NCI-H1105 (cell line): Measurements from ENCODE around the gene CD226.
"Not testable (repeated sequence)": the region's sequence is repeated elsewhere in the genome, so short reads cannot be mapped to it uniquely, and the experiment has no call there.

ENCODE experiments used
- DNase-seq: peaks from one replicate; lab custom pipeline; 2025; lab: John Stamatoyannopoulos, UW

CD226 gene

DNA sequence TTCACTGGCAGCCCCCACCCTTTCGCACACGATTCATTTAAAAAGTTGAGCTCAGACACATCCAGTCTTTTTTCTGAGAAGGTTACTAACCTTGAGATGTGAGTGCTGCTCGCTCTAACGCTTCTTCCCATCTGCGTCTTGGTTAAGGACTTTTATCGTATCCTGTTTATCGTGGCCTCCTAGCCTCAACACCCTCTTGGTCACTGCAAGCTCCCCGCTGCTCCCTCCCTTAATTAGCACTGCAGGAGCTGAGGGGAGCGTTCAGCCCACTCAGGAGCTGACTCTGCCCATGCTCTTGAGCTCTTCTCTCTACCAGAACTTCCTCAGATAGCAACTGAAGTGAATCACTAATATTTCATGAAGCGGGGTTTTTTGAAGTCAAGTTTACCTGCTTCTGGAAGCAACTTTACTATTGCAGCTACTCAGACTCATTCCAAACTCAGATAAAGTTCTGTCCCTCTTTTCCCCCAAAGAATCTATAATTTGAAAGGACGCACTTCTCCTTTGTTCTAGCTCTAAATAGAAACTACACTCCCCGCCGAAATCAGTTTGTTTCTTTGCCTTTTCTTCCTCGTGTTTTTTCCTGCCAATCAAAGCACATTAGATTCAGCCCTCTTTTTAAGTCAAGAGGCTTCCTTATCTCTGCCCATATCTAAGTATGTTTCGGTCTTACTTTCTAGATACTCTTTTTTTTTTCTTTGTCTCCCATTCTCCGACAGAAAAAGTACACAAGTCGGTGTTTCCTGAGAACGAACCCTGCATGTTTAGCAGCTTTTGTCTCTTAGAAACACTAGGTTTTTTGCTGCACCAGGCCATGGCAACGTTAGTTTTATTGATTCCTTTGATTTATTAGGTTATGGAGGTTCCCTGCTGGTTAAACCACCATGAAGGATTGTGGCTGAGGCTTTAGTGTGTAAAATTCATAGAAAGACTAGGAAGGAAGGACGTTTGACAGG, 9.3 kb upstream of the CD226 start:
- no peak for DNase-seq

DNA sequence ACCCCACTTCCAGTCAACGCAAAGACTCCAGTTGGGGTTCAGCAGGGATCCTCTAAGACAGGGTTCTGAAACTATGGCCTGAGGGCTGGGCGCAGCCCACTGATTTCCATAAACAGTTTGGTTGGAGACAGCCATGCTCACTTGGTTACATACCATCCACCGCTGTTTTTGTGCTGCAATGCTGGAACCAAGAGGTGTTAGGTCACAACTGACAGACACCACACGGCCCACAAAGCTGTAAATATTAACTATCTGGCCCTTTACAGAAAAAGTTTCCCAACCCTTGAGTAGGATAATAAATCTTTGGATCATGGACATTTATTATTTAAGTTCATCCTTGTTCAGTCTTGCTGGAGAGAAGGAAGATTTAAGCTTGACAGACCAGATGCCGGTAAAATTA, 8.4 kb upstream of the CD226 start:
- no peak for DNase-seq

DNA sequence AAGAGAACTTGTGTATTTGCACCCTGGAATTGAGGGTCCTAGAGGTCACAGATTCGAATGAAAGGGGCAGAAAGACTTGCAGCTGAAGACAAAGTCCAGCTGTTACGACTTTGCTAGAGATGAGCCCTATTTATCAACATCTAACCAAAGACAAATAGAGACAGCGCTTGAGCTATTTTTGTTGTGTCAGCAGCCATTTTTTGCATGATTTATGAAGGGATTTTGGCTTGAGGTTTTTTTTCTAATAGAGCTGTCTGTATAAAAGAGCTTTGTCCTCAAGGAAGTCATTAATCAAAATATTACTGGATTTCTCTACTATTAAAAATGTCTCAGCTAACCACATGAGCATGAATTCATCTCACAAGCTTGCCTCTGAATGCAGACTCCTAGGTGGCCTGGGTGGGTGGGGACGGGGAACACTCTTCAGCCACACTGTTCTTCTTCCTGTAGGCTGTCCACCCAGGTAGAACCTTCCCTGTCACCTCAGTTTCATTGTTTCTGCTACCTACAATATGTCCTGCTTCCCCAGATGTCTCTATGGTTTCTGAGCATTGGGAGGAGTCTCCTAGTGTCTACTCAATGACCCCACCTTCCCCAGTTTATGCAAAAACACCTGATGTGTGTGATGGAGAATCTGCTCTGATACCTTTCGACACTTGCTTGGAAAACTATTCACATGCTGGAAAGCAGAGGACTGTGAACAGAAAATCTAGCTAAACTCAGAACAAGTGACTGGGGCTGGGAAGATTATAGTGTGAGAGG, 7.2 kb upstream of the CD226 start:
- DNase-seq, result no peak

DNA sequence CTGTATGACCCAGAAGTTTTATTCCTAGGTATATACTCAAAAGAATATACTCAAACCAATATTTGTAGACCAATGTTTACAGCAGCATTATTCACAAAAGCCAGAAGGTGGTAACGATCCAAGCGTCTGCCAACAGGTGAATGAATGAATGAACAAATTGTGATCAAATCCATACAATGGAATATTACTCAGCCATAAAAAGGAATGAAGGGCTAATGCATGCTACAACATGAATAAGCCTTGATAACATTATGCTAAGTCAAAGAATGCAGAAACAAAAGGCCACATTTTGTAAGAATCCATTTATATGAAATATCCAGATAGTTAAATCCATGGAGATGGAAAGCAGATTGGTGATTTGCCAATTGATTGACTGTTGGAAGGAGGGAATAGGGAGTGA, 5.5 kb upstream of the CD226 start:
- DNase-seq, result no peak

DNA sequence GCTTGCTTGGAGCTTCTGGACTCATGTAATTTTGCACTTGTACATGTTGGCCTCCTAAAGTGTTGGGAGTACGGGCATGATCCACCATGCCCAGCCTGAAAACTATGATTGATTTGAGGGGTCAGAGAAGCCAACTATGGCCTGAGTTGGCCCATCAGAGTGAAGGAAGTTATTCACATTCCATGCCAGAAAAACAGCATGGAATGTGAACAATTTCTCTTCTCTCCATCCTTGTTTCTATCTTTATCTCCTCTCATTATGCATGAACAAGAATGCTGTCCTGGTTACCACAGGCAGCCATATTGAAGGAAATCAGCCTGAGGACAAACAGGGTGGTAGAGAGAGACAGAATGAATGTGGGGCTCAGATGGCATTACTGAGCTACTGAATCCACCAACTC, 3.5 kb upstream of the CD226 start:
- no peak for DNase-seq

DNA sequence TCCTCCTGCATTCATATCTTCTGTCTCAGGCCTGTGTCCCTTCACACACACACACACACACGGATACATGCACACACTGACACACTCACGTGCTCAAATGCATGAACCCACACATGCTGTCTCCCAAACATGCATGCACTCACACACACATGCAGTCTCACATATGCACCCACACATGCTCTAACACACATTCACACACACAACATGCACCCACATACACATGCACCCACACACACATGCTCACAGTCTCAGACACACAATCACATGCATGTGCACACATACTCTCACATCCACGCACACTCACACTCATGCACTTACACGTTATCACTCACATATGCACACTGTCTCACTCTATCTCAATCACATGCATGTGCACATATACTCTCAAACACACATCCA, 1.9 kb upstream of the CD226 start:
- no peak for DNase-seq

DNA sequence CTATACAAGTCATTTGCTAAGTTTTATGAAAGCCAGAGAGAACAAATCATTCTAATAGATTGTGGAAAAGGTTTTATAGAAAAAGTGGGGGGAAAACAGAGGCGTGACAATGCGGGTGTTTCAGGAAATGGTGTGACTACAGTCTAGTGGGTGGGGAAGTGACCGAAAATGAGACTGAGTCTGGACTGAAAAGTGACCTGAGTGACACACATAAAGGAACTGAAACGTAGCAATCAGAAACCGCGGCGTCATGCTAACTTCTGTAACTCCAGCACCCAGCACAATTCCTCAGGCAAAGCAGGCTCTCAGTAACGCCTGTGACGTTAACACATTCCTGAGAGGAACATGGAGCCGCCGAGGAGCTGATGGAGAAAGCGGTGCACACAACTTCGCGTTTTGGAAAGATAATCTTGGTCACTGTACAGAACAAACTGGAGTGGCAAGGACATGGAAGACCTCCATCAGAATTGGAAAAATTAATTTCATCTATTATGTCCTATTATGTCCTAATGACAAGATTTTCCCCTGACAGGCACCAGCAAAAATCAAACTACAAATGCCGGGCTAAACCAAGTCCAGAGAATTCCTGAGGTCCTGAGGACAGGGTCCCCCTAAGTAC, 1.4 kb upstream of the CD226 start:
- no peak for DNase-seq

DNA sequence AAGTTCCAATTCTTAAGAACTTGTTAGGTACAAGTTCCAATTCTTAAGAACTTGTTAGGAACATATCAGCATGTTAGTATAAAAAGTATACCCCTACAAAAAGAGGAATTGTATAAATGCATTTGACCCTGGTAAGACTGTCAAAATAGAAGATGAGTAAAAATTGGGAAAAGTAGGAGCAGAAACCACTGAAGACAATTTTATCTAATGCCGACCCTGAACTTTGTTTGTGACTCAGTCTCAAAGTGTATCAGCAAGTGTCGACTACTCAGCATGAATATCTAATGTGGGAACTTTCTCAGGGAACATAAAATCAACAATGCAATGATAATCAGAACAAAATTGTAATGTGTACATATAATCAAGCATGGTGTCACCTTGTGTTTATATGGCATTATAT, 583 bp upstream of the CD226 start:
- no peak for DNase-seq

DNA sequence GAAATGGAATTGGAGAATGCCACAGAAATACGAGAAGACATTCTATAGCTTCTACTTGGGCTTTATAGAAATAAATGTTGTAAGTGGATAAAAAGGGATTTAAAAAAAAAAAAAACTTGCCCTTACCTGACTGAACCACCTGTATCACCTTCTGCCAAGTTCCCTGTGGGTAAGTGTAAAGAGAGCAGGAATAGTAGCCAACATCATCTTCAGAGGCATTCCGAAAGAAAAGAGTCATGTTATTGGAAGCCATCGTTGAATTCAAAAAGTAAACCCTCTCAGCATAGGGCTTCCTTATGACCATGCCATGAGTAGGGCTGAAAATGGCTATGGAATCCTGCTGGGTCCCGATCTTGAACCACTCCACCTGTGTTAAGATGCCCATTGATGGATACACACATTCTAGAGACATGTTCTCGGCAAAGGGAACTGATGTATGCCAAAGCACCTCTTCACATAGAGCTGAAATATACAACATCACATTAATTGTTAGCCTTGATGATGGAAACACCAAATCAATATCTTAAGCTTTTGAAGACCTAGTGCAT, 991 bp downstream of the CD226 start:
- DNase-seq, result no peak

DNA sequence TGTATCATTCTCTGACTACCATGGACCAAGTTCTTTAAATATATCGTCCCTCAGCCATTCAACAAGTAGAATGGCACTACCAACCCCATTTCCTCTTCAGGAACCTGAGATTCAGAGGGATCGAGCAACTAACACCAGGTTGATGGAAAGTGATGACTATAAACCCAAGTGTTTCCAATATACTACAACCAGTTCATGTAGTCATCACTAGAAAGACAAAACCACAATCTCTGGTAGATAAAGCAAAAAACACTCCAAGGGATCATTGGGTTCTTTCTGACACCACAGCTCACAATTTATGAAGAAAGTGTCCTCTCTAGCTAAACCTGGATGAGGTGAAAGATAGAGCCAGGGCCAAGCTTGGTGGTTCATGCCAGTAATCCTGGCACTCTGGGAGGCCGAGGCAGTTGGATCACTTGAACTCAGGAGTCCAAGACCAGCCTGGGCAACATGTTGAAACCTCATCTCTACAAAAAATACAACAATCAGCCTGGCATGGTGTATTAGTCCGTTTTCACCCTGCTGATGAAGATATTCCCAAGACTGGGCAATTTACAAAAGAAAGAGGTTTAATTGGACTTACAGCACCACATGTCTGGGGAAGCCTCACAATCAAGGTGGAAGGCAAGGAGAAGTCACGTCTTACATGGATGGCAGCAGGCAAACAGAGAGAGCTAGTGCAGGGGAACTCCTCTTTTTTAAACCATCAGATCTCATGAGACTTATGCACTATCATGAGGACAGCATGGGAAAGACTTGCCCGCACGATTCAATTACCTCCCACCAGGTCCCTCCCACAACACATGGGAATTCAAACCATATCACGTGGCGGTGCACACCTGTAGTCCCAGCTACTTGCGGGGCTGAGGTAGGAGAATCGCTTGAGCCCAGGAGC, 2.2 kb downstream of the CD226 start:
- no peak for DNase-seq

GRCh38 chr18:69944436-69944835, 3.2 kb downstream of the CD226 start:
- no peak for DNase-seq

DNA sequence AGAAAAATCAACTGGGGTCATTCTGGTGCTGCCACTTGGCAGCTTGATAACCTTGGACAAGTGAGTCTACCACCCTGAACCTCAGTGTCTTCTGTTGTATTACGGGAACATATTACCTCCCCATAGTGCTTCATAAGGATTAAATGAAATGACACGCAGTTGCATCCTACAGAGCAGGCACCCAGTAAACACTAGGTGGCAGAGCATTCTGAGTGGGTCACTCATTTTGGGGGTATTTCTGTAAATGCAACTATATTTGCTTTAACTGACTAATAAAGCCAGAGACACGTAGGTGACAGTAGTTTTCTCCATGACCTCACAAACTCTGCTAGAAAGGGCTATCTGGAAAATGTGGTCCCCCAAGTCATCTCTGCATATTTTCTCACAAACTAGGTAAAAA, 4.7 kb downstream of the CD226 start:
- no peak for DNase-seq

DNA sequence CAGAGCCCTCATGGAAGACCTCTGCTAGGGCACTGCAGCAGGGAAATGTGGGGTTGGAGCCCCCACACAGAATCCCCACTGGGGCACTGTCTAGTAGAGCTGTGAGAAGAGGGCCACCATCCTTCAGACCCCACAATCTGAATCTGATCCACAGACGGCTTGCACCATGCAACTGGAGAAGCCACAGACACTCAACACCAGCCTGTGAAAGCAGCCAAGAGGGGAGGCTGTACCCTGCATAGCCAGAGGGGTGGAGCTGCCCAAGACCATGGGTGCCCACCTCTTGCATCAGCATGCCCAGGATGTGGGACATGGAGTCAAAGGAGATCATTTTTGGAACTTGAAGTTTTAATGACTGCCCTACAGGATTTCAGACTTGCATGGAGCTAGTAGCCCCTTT, 6.5 kb downstream of the CD226 start:
- no peak for DNase-seq

- DNase-seq, result not testable (repeated sequence)
These were observed 7.9 kb downstream of the CD226 start for GRCh38 chr18:69939812-69940211.

- DNase-seq, result no peak
These were observed 11.5 kb downstream of the CD226 start for GRCh38 chr18:69936191-69936558.

DNA sequence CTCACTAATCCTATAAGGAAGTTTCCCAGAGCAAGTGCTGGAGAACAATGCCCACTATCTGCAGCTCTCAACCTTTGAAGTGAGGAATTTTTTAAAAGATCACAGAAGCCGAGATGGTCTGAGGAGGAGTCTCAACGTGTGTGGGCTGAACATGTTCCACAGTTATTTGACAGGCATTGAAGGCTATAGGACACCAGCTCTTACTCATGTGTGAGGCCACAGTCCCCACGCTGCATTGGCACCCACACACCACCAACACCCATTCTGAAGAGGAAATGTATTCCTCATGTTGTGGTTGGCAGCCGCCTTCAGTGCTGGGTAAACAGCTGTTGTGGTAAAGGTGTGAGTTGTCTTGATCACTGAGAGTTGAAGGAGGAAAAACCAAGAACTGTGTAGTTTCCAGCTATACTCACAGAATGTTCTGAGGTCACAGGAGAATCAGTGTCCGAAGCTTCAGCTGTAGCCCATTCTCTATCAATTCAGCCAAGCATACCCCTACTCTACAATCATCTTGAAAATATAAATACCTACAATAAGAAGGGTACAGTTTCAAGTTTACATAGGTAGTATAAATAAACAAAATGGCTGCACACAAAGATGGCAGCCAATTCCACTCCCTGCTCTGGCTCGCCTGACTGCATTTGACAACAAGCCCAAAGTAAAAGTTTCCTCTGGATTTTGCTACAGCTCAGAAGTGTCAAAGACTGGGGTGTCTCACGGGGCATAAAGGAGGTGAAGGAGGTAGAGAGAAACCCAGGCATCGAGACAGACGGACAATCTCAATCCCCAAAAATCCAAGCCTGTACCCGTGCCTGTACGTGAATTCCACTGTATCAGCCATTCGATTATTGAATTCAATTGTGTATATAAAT, 12.1 kb downstream of the CD226 start:
- DNase-seq, result no peak

DNA sequence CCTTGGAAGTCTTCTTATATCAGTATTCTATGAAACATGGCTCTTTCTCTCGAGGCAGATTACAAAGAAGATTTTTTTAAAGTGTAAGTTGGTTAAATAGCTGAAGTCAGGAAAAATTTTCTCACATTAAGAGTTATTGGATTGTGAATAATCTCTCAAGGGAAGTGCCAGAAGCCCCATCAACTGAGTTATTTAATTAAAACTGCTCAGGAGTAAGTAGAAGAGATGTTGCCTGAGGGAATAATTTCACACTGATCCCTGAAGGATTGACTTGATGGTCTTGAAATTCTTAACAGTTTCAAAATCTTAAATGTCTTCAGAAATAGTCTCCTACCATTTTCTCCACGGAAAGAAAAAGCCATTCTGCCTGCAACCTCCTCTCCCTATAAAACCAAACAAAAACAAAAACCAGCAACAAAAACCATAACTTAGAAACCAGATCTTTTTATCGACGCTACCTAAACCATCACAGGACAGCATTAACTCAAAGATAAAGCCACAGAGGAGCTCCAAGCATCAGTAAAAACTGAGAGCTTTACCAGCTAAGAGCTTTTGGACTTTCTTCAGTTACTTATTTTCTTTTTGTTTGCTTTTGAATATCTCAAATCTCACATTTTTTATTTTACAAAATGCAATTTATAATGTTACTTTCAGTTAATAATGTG, 12.9 kb downstream of the CD226 start:
- DNase-seq, result no peak

- no peak for DNase-seq
These were observed 18.5 kb downstream of the CD226 start for GRCh38 chr18:69929041-69929774.

DNA sequence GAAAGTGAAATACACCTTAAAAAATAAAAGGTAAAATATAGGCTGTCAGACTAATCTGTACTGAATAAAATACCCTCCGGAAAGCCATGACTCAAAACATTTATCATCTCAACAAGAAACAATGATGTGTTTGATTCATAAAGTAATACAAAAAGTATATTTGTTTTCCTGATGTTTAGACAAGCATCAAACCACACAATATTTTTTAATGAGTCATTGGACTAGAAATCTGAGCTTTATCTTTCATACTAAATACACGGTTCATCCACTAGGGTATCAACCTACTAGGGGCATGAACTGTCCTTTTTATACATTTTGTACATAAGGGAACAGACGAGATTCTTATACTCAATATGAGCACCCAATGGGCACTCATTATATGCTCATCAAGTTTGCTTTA, 31.3 kb downstream of the CD226 start:
- DNase-seq, result no peak
